GM18873 (cell line): ENCODE measurements around the gene CALD1.

Experiments used
- ATAC-seq: cut with Tn5 transposase; IDR thresholded peaks from one replicate; pipeline ENCODE4 v1.9.1; 2021; ENCODE audit warnings: mild to moderate bottlenecking, moderate library complexity, moderate number of reproducible peaks; ENCODE audit not compliant: unreplicated experiment, low FRiP score

CALD1 gene

GRCh38 chr7:134986363-134987251 is 207.2 kb downstream of the CALD1 start, which contains the start of gene AGBL3:
Gene AGBL3, plus strand, starts transcription at chr7:134986508. Its CDS starts 1,426 bp downstream, at chr7:134987934.
- peak; percentile 85 for ATAC-seq

GRCh38 chr7:134988161-134988560 is 208.7 kb downstream of the CALD1 start:
- ATAC-seq, result no peak

GRCh38 chr7:134991469-134992339 is 212.3 kb downstream of the CALD1 start:
- ATAC-seq, result no peak

DNA sequence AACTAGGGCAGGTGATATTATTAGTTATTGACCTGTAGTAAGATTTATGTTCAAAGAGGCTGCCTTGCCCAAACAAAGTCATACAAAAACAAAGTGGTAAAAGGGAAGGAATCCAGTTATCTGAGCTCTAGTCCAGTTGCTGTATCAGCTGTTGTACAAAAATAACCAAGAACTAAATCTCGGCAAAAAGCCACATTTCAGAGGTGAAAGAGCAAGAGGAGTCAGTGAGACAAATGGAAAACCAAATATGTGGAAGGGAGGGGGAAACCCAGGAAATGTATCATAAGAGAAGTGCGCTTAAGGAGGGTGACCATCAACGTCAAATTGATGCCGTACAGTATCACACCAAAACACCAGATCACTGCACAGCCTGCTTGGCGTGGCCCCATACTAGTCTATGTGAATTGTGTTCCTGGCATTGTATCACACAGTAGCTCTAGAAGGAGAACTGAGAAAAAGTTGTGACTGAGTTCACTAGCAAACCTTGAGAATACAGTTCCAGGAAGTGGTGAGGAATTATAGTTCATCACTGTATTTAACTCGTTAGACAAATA is 213.3 kb downstream of the CALD1 start:
- peak; percentile 72 for ATAC-seq

- ATAC-seq, result no peak
Measured at GRCh38 chr7:134993877-134994456, 214.5 kb downstream of the CALD1 start.

DNA sequence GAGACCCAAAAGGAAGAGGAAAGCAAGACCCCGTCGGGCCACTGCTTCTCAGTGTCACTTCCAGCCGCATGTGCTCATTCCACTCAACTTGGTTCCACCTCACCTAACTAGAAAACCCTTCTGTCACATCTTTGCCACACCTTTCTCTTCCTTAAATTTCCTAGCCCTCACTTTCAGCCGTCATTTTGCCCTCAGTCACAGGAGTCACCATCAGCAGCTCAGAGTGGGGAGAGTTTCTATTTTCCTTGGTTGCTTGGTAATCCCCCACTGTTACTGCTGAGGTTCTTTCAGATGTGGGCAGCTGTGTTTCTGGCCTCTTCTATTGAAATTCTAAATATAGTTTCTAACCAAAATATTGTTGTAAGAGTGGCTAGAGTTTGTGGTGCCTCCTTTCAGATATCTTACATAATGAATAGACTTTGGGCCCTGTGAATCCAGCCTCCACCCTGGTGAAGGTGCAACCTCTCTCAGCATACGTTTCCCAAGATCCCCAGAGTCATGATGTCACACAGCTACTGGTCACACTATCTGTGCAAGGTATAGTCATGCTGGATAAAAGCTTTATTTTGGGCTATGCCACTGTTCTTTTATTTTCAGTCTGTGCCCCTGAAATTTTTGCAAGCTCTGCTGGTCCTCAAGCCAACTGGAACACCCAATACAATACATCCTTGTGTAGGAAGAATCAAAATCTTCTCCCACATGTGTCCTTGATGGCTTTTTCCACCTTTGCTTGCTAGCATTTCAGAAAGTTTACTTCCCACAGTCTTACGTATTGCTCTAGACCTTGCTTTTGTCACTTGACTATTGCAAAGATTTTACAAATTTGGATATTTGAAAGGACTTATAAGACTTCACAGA is 216.0 kb downstream of the CALD1 start:
- peak; percentile 29 for ATAC-seq

GRCh38 chr7:134996097-134996550 is 216.7 kb downstream of the CALD1 start:
- peak; percentile 48 for ATAC-seq

DNA sequence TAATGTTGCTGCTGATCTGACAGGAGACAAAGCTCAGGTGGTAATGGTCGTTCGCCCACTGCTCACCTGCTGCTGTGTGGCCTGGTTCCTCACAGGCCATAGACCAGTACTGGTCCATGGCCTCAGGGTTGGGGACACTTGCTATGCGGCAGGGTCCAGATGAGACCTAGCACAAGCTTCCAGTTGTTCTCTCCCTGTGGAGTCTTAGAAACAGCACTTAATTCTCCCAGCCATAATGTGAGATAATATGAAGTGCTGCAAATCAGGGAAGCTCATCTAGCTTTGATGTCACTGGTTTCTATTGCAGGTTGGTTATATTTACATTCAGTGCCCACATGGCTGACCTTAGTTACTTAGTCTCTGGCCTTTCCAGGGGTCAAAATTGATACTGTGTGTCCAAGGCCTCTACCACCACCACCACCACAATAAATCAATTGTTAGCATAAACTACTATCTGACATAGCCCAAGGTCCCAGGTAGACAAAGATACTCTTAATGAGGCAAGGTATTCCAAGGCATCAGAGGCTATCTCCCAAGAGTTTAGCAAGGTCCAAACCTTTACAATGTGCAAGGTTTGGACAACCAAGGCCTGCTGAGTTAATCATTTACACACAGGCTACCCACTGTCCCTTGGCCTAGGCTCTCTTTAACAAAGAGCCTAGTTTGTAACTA is 217.9 kb downstream of the CALD1 start:
- ATAC-seq, result no peak

DNA sequence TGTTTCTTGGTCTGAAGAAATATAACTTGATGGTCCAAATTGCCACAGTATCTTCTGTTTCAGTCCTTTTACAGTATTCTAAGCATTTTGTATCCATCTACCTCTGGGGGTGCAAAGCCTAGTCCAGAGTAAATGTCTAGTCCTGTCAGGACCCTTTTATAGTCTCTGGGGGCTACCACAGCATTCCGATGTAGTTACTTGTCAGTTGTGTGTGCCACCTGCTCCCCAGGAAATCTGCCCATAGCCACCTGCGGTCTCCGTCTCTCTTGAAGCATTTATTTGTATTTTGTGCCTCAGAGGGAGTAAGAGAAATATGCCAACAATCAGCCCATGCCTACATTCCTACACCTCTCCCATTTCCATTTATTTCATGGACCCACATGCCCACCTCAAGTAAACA is 219.7 kb downstream of the CALD1 start:
- ATAC-seq, result no peak

DNA sequence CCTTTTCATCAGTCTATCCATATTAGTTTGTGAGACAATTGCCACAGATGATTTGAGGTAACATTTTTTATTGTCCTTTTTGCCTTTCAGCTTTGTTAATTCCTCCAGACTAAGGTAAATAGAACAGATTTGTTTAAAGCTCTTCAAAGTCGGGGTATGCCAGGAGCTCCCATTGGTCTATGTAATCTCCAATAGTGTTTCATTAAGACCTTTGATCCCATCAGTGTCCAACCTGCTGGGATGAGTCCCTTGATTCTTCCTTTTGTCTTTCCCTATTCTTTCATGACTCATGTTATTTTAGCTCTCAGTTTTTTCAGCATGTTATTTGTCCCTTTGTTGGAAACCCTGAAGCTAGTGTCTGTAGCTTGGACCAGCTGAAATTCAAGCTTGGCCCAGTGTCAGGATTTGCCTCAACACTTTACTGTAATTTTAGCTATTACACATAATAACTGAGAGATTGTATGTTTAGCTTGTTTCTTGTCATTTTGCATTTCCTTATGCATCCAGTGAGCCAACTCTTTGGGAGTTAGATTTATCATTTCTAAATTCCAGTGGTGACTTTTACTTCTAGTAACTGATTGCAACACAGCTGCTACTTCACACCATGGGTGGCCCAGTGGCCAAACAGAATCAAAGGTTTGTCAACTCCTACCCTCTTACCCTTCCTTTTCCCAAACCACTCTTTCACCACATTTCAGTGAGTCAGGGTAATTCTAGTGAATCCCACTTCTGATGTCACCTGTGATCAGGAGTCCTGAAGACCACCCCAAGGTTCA is 222.1 kb downstream of the CALD1 start:
- no peak for ATAC-seq

GRCh38 chr7:135012229-135012628 is 232.8 kb downstream of the CALD1 start:
- ATAC-seq, result no peak
